DOHH2 (cell line): ENCODE measurements around the gene HOXC9.
A peak's percentile ranks its signal among the peaks of the same experiment; 100 is the strongest.

Source experiments
- H3F3A ChIP-seq: fragments of 200-600 bp; sonication (generic), shearing (Covaris generic); 2 replicates; pipeline ENCODE4 v1.6.0; 2016; ENCODE audit warnings: antibody characterized with exemption, mild to moderate bottlenecking; ENCODE audit not compliant: control insufficient read depth, insufficient read depth
- H3K27ac ChIP-seq: fragments of 200-600 bp; sonication (generic); 2 replicates; pipeline ENCODE4 v1.5.1; 2014; ENCODE audit warnings: low read depth, mild to moderate bottlenecking, low read length, moderate library complexity
- H3K27me3 ChIP-seq: fragments of 200-600 bp; sonication (generic); 2 replicates; pipeline ENCODE4 v1.6.1; 2014; ENCODE audit warnings: mild to moderate bottlenecking, low read length, mixed read lengths; ENCODE audit not compliant: control insufficient read depth
- H3K36me3 ChIP-seq: fragments of 200-600 bp; sonication (generic); 2 replicates; pipeline ENCODE4 v1.6.1; 2014; ENCODE audit warnings: mild to moderate bottlenecking, low read length, moderate library complexity, mixed read lengths; ENCODE audit not compliant: control insufficient read depth
- H3K4me1 ChIP-seq: fragments of 200-600 bp; sonication (generic); 2 replicates; pipeline ENCODE4 v1.6.1; 2014; ENCODE audit warnings: mild to moderate bottlenecking, low read length, mixed read lengths; ENCODE audit not compliant: control insufficient read depth
- H3K4me2 ChIP-seq: fragments of 200-600 bp; sonication (generic); 2 replicates; pipeline ENCODE4 v1.6.0; 2014; ENCODE audit warnings: mild to moderate bottlenecking, low read length, moderate library complexity
- H3K4me3 ChIP-seq: fragments of 200-600 bp; sonication (generic); 2 replicates; pipeline ENCODE4 v1.5.1; 2014; ENCODE audit warnings: mild to moderate bottlenecking, low read length, mixed read lengths
- H3K79me2 ChIP-seq: fragments of 200-600 bp; sonication (generic); 2 replicates; pipeline ENCODE4 v1.6.1; 2014; ENCODE audit warnings: mild to moderate bottlenecking, low read length, mixed read lengths; ENCODE audit not compliant: control insufficient read depth
- H3K9me2 ChIP-seq: fragments of 200-600 bp; sonication (generic); replicated peaks from 2 replicates; pipeline ENCODE4 v1.6.1; 2014; ENCODE audit warnings: mild to moderate bottlenecking, low read length, mixed read lengths; ENCODE audit not compliant: control insufficient read depth
- H3K9me3 ChIP-seq: fragments of 200-600 bp; sonication (generic); 2 replicates; pipeline ENCODE4 v1.6.1; 2014; ENCODE audit warnings: antibody characterized with exemption, low read length, mixed read lengths; ENCODE audit not compliant: control insufficient read depth, insufficient read depth
- H4K20me1 ChIP-seq: fragments of 200-600 bp; sonication (generic); 2 replicates; pipeline ENCODE4 v1.6.0; 2014; ENCODE audit warnings: low read depth, mild to moderate bottlenecking, antibody characterized with exemption, low read length, moderate library complexity; ENCODE audit not compliant: control insufficient read depth, insufficient read depth
- EZH2phosphoT487 ChIP-seq: fragments of 200-600 bp; sonication (generic); IDR thresholded peaks from 2 replicates; pipeline ENCODE4 v1.6.1; 2017; ENCODE audit warnings: borderline replicate concordance, mild to moderate bottlenecking, antibody characterized with exemption, low read length, moderate library complexity, mixed read lengths
- TF ChIP-seq, protein P1 (sequence below): fragments of 200-600 bp; sonication (generic); IDR thresholded peaks from one replicate; pipeline ENCODE4 v1.5.1; 2014; ENCODE audit warnings: antibody characterized with exemption, mild to moderate bottlenecking, low read depth, low read length; ENCODE audit not compliant: poor library complexity, severe bottlenecking

HOXC9 gene

DNA sequence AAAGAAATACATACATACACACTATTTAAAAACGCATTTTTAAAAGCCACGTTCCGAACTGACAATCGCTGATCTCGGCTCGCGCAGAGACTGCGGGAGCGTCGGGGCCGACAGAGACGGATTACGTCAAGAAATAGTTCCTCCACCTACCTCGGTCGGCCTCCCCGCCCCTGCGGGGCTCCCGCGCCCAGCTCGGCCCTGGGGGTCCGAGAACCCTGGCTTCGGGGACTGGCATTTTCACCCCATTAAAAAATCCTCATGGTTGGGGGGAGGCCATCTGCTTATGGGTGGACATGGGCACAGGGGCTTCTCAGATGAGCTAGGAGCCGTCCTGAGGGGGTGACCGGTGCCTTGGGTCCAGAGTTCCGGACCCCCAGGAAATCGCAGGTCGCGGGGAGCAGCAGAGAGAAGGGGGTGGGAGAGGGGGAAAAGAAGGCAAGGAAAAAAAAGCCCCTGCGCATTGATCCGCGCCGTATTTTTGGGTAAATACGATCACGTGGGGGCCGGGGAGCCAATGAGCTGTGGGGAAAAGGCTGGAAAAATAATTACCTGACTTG, 324 bp upstream of the HOXC9 start:
- TF ChIP-seq, protein P1, sequence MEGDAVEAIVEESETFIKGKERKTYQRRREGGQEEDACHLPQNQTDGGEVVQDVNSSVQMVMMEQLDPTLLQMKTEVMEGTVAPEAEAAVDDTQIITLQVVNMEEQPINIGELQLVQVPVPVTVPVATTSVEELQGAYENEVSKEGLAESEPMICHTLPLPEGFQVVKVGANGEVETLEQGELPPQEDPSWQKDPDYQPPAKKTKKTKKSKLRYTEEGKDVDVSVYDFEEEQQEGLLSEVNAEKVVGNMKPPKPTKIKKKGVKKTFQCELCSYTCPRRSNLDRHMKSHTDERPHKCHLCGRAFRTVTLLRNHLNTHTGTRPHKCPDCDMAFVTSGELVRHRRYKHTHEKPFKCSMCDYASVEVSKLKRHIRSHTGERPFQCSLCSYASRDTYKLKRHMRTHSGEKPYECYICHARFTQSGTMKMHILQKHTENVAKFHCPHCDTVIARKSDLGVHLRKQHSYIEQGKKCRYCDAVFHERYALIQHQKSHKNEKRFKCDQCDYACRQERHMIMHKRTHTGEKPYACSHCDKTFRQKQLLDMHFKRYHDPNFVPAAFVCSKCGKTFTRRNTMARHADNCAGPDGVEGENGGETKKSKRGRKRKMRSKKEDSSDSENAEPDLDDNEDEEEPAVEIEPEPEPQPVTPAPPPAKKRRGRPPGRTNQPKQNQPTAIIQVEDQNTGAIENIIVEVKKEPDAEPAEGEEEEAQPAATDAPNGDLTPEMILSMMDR = no peak
- no peak for TF ChIP-seq EZH2phosphoT487
- no peak overlapping the region for H3K27ac ChIP-seq
- H3K9me3 ChIP-seq = no peaks in the 10 kb centered on the region
- no peaks in the 10 kb centered on the region for H3F3A ChIP-seq
- H3K4me3 ChIP-seq = no peak overlapping the region
- H3K9me2 ChIP-seq = no peaks in the 10 kb centered on the region
- no peak overlapping the region for H3K4me2 ChIP-seq
- peaks cover 16% of the 10 kb centered on the region for H3K4me1 ChIP-seq
- H3K79me2 ChIP-seq = no peaks in the 10 kb centered on the region
- H3K27me3 ChIP-seq = peaks cover 78% of the 10 kb centered on the region
- no peaks in the 10 kb centered on the region for H4K20me1 ChIP-seq
- H3K36me3 ChIP-seq = no peaks in the 10 kb centered on the region

DNA sequence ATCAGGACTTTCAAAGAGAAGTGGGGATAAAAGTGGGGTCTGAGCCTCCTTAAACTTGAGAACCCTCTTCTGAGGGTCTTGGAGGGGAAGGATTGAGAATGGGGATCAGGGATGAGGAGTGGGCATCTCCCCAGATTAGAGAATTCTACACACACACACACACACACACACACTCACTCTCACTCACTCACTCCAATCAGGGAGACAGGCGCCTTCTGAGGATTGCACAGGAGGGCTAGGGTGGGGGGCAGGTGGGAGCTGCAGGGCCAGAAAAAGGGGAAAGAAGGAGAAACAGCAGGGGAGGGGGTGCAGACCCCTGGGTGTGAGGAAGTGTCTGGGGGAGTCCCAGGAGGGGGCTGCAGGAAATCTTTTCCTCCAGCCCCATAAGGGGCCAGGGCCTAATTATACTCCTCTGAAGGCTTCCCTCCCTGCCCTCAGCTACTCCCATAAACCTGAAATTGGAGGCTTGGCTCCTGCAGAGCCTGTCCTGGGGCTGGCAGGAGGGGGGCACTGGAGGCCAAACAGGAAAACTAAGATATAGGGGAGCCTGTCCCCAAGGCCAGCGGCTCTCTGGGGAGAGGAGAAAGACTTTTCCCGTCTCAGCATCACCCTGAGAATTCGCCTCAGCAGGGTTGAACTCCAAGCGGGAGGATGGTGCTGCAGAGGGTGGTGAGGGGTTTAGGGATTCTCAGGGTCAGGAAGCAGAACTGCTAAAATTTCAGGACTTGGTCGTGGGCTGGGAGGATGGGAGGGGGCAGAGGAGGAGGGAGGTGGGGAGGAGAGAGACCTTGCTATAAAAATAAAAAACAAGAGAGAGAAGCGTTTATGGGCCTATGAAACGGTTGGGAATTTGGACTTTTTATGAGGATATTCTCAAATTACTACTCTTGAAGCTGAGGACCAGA, 1.6 kb downstream of the HOXC9 start:
- Histone ChIP-seq H4K20me1 (no peaks in the 10 kb centered on the region), H3K4me3 (no peak overlapping the region), H3K36me3 (no peaks in the 10 kb centered on the region), H3K4me2 (no peak overlapping the region), H3K79me2 (no peaks in the 10 kb centered on the region), H3K4me1 (peaks cover 13% of the 10 kb centered on the region), H3K9me3 (no peaks in the 10 kb centered on the region), H3K9me2 (no peaks in the 10 kb centered on the region), H3F3A (no peaks in the 10 kb centered on the region), H3K27ac (no peak overlapping the region), H3K27me3 (peaks cover 76% of the 10 kb centered on the region)
- peak; percentile 50; the same call in 1 of the 2 replicates for TF ChIP-seq EZH2phosphoT487
- TF ChIP-seq, protein P1 = no peak

DNA sequence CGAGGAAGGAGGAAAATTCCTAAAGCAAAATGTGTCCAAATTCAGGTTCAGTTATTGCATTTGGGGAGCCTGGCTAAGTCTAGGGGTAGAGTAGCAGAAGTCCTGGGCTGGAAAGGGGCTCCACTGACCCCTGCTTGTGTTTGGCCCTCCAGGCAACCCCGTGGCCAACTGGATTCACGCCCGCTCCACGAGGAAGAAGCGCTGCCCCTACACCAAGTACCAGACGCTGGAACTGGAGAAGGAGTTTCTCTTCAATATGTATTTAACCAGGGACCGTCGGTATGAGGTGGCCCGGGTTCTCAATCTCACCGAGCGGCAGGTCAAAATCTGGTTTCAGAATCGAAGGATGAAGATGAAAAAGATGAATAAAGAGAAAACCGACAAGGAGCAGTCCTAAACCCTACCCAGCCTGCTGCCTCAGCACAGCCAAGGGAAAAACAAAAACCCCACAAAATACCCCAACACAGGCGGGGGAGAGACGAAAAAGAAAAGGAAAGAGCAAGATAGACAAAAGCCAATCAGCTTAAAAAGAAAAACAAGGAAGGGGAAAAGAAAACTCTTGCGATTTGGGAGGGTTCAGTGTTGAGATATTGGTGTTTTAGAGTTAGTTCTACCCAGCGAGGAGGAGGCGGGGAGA, 2.4 kb downstream of the HOXC9 start:
- H3K79me2 ChIP-seq = no peaks in the 10 kb centered on the region

More for the DNA sequence above, 2.4 kb downstream of the HOXC9 start:
- H3K9me3 ChIP-seq = no peaks in the 10 kb centered on the region
- H3K4me2 ChIP-seq = no peak overlapping the region
- H4K20me1 ChIP-seq = no peaks in the 10 kb centered on the region
- H3F3A ChIP-seq = no peaks in the 10 kb centered on the region
- H3K9me2 ChIP-seq = no peaks in the 10 kb centered on the region
- no peaks in the 10 kb centered on the region for H3K36me3 ChIP-seq
- H3K4me3 ChIP-seq = no peak overlapping the region
- H3K4me1 ChIP-seq = peaks cover 20% of the 10 kb centered on the region
- H3K27ac ChIP-seq = no peak overlapping the region
- H3K27me3 ChIP-seq = peaks cover 76% of the 10 kb centered on the region
- TF ChIP-seq, protein P1 = no peak
- TF ChIP-seq EZH2phosphoT487 = no peak
